Esophagus muscularis mucosa (tissue), 4 donors: ENCODE measurements around the gene CTIF. TPM values are rescaled to one million over a fixed set of nuclear protein-coding genes. Genes with fewer than 3 reads are reported as not detected.

Experiments used
- DNase-seq: peaks from one replicate; pipeline ENCODE4 v3.0.0-alpha.2; 2017; ENCODE audit errors: extremely low spot score
- H3K27ac ChIP-seq, 4 donors: fragments of 200-600 bp; sonication (generic); replicated peaks in 1 of 4; 1 replicate in 3 of 4; 2 replicates in 1 of 4; pipeline ENCODE4 v1.5.1; 2016 to 2019; ENCODE audit warnings: mild to moderate bottlenecking in 1 of 4
- H3K27me3 ChIP-seq, 4 donors: fragments of 200-600 bp; sonication (generic); one replicate each; pipeline versions ENCODE4 v1.5.1 to v1.6.0; 2016 to 2019
- H3K36me3 ChIP-seq, 4 donors: fragments of 200-600 bp; sonication (generic); one replicate each; pipeline ENCODE4 v1.5.1; 2016 to 2019
- H3K4me1 ChIP-seq, 4 donors: fragments of 200-600 bp; sonication (generic); one replicate each; pipeline ENCODE4 v1.5.1; 2016 to 2019
- H3K4me3 ChIP-seq, 4 donors: fragments of 200-600 bp; sonication (generic); 1 replicate in 2 of 4; 2 replicates in 2 of 4; pipeline ENCODE4 v1.5.1; 2016 to 2019; ENCODE audit warnings: mild to moderate bottlenecking in 4 of 4, moderate library complexity in 1 of 4
- H3K9me3 ChIP-seq, 4 donors: fragments of 200-600 bp; sonication (generic); 1 replicate in 3 of 4; 2 replicates in 1 of 4; pipeline ENCODE4 v1.5.1; 2016 to 2019
- CTCF ChIP-seq, 3 experiments: fragments of 200-600 bp in 2 of 3; fragments of 450-650 bp in 1 of 3; sonication (generic) in 2 of 3; IDR thresholded peaks; one replicate each; pipeline ENCODE4 v1.5.1; 2017 to 2019; ENCODE audit warnings: antibody characterized with exemption in 3 of 3, mild to moderate bottlenecking in 2 of 3, moderate library complexity in 1 of 3
- EP300 ChIP-seq: sonication (generic); formaldehyde crosslinking; IDR thresholded peaks from one replicate; pipeline ENCODE4 v1.6.1; 2017; ENCODE audit warnings: antibody characterized with exemption
- POLR2A ChIP-seq: fragments of 450-650 bp; IDR thresholded peaks from one replicate; pipeline ENCODE4 v1.6.1; 2017; ENCODE audit warnings: antibody characterized with exemption, moderate library complexity, mild to moderate bottlenecking, low read depth
- POLR2AphosphoS5 ChIP-seq, 2 donors: sonication (generic); formaldehyde crosslinking; IDR thresholded peaks; one replicate each; pipeline ENCODE4 v1.6.1; 2017; ENCODE audit warnings: antibody characterized with exemption in 2 of 2
- WGBS: methylation state at CpG from one replicate; pipeline ENCODE4 v1.1.5; 2018; 5-methylcytosine and 5-hydroxymethylcytosine counted together
- intact Hi-C: fragments of 100-400 bp; cut with DNase I; formaldehyde crosslinking; loops from one replicate; pipeline ENCODE4 v1.15.1; 2023
- total RNA-seq, 4 donors: library from RNA; depleted of rRNA; stranded (reverse); fragments of >200 nt; gene quantifications; one replicate each; pipeline versions ENCODE4 v1.1.0 to v1.2.1, GENCODE V29; 2016

Gene CTIF
- total RNA-seq, 4 donors from 2014 or later, result 63.1 to 137 (median 87.7) TPM

GRCh38 chr18:48675912-48676311 lies 137.1 kb downstream of the CTIF start:
- no peak for DNase-seq
- no peak overlapping the region for H3K27ac ChIP-seq
- peaks cover 49 to 70% (median 53%) of the 10 kb centered on the region in 4 donors for H3K4me1 ChIP-seq
- H3K4me3 ChIP-seq, result no peak overlapping the region
- intact Hi-C loops, result loop anchor here (5.0 to 10.0 kb wide), 5 partner anchors 269 to 739 kb away; no protein-coding TSS in a partner anchor
- H3K27me3 ChIP-seq, result no peaks in the 10 kb centered on the region
- peaks cover 5 to 16% (median 11%) of the 10 kb centered on the region in 4 donors for H3K36me3 ChIP-seq
- H3K9me3 ChIP-seq, result peaks cover 0 to 7% (median 0%) of the 10 kb centered on the region in 4 donors
- TF ChIP-seq POLR2A (no peak), CTCF (IDR thresholded peaks at IDR 0.05) (no peak), POLR2AphosphoS5 (IDR thresholded peaks at IDR 0.05) (no peak), EP300 (no peak)
- WGBS, result 82% methylated on average over 12 of the region's 12 CpGs

- no peak for TF ChIP-seq POLR2AphosphoS5 (IDR thresholded peaks at IDR 0.05)
- TF ChIP-seq CTCF (IDR thresholded peaks at IDR 0.05), result no peak
- no peak for TF ChIP-seq POLR2A
- H3K27ac ChIP-seq, result peak overlapping the region in 1 of 4 donors; percentile 29
- H3K9me3 ChIP-seq, result peaks cover 0 to 3% (median 0%) of the 10 kb centered on the region in 4 donors
- intact Hi-C loops, result loop anchor here (5.0 to 10.0 kb wide), 5 partner anchors 268 to 738 kb away; no protein-coding TSS in a partner anchor
- H3K36me3 ChIP-seq, result peaks cover under 1 to 11% (median 7%) of the 10 kb centered on the region in 4 donors
- H3K27me3 ChIP-seq, result no peaks in the 10 kb centered on the region
- DNase-seq, result no peak
- peaks cover 53 to 74% (median 57%) of the 10 kb centered on the region in 4 donors for H3K4me1 ChIP-seq
- WGBS, result 74% methylated on average over 8 of the region's 8 CpGs
- no peak overlapping the region for H3K4me3 ChIP-seq
Measured at GRCh38 chr18:48676346-48676745, 137.5 kb downstream of the CTIF start.

GRCh38 chr18:48676756-48677368 lies 138.0 kb downstream of the CTIF start:
- Histone ChIP-seq H3K9me3 (no peaks in the 10 kb centered on the region), H3K4me1 (peaks cover 57 to 77% (median 61%) of the 10 kb centered on the region in 4 donors), H3K4me3 (no peak overlapping the region), H3K27ac (peak overlapping the region in 1 of 4 donors; percentile 29), H3K36me3 (peaks cover 0 to 8% (median 3%) of the 10 kb centered on the region in 4 donors), H3K27me3 (no peaks in the 10 kb centered on the region)
- 46% methylated on average over 7 of the region's 17 CpGs for WGBS
- no peak for DNase-seq
- intact Hi-C loops, result loop anchor here (5.0 to 10.0 kb wide), 5 partner anchors 268 to 738 kb away; no protein-coding TSS in a partner anchor
- TF ChIP-seq EP300 (no peak), POLR2A (no peak), CTCF (IDR thresholded peaks at IDR 0.05) (peak; percentile 81 to 96 (median 84)), POLR2AphosphoS5 (IDR thresholded peaks at IDR 0.05) (no peak)

DNA sequence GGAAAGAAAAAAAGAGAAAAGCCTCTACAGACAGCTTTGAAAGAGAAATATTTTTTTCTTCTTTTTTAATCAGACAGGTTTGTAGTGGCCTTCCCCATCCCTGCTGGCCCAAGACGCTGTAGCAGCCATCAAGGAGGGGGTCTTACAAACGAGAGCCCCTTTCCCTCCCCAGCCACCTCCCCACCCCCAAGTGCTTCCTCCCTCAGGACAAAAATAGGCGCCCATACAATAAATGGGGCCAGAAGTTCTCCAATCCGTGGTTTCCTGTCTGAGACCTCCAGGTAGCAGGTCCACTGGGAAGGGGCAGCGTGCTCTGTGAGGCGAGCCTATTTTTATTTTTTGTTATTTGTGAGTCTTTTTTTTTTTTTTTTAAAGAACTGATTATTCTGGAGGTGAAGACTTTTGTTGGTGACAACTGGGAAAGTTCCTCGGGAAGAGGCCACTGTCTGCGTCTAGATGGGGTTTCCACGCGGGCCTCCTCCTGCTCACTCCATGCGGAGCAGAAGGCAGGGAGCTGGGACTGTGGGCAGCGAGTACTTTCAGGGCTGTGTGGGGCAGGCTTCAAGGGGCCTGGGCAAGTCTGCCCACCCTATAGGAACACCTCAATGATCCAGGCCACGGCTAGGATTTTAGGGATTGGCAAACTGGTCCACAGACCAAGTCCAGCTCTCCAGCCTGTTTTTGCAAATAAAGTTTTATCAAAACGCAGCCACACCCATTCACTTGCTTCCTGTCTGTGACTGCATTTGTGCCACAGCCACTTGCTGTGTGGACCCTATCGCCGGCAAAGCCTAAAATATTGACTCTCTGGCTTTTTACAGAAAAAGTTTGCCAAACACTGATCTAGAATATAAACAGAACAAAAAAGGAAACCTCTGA lies 139.6 kb downstream of the CTIF start:
- intact Hi-C loops, result loop anchor here (5.0 to 10.0 kb wide), 5 partner anchors 266 to 736 kb away; no protein-coding TSS in a partner anchor

More for the DNA sequence above, 139.6 kb downstream of the CTIF start:
- no peaks in the 10 kb centered on the region for H3K27me3 ChIP-seq
- WGBS, result 86% methylated on average over 16 of the region's 16 CpGs
- no peak overlapping the region for H3K4me3 ChIP-seq
- peaks cover 57 to 77% (median 62%) of the 10 kb centered on the region in 4 donors for H3K4me1 ChIP-seq
- no peak for DNase-seq
- H3K9me3 ChIP-seq, result no peaks in the 10 kb centered on the region
- TF ChIP-seq POLR2AphosphoS5 (IDR thresholded peaks at IDR 0.05), result no peak
- TF ChIP-seq POLR2A, result no peak
- TF ChIP-seq CTCF (IDR thresholded peaks at IDR 0.05), result no peak
- no peak for TF ChIP-seq EP300
- peak overlapping the region in 1 of 4 donors; percentile 59 for H3K27ac ChIP-seq
- H3K36me3 ChIP-seq, result peaks cover 0 to 16% (median 6%) of the 10 kb centered on the region in 4 donors
